ENCODE results near the gene LGALS16.
A peak's percentile ranks its signal among the peaks of the same experiment; 100 is the strongest.
"Not testable (repeated sequence)": the region's sequence is repeated elsewhere in the genome, so short reads cannot be mapped to it uniquely, and the experiment has no call there.

Gene LGALS16, protein sequence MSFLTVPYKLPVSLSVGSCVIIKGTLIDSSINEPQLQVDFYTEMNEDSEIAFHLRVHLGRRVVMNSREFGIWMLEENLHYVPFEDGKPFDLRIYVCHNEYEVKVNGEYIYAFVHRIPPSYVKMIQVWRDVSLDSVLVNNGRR

GRCh38 chr19:39655613-39656012 lies at the start of gene LGALS16:
LGALS16 (plus strand) TSS chr19:39655913; CDS start chr19:39655962, 49 bp downstream.
- DNase-seq (ENCODE audit: low read depth in 3 of 3), result no peak

- no peak for DNase-seq (ENCODE audit: low read depth in 3 of 3)
These were observed 48.7 kb upstream of the LGALS16 start for GRCh38 chr19:39607021-39607420.

DNA sequence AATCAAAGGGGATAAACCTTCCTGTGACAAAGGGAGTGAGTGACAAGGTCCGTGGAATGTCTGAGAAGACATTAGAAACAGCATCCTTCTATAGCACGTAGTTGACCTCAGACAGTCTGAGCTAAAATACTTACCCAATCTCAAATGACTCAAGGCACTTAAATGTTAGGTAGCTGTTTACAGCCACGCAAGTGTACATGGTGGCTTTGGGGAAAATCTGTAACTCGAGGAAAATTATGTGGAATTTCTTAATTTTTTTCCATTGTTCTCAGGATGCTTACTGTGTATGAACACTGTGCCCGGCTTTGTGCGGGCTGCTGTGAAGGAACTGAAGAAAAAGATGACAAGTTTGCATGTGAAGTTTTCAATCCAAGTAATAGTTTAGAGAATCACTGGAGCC lies 48.2 kb upstream of the LGALS16 start:
- DNase-seq (ENCODE audit: low read depth in 3 of 3), result no peak

- no peak for DNase-seq (ENCODE audit: low read depth in 3 of 3)
These were observed 42.1 kb upstream of the LGALS16 start for GRCh38 chr19:39613597-39613996.

DNA sequence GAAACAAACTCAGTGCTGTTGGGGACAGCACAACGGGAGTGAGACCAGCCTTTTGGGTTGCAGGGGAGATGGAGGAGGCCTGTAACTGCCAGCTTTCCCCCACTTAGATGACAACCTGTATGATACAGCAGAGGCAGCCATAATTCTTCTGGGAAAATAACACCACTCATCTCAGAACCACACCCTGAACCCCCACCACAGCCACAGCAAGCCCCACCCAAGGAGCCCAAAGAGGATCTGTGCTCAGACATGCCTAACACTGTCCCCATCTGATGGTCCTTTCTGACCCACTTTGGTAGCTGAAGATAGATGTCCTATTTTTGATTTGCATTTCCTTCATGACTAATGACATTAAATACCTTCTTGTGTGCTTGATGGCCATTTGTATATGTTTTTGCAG lies 38.0 kb upstream of the LGALS16 start:
- DNase-seq (ENCODE audit: low read depth in 3 of 3), result no peak

DNA sequence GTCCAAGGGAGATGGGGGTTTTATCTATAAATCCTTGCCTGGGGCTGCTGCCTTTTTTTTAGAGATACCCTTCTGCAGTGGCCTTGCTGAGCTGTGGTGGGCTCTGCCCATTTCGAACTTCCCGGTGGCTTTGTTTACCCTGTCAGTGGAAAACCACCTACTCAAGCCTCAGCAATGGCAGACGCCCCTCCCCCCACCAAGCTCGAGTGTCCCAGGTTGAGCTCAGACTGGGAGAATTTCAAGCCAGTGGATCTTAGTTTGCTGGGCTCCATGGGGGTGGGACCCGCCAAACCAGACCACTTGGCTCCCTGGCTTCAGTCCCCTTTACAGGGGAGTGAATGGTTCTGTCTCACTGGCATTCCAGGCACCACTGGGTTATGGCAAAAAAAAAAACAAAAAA lies 31.8 kb upstream of the LGALS16 start:
- DNase-seq (ENCODE audit: low read depth in 3 of 3), result no peak

DNA sequence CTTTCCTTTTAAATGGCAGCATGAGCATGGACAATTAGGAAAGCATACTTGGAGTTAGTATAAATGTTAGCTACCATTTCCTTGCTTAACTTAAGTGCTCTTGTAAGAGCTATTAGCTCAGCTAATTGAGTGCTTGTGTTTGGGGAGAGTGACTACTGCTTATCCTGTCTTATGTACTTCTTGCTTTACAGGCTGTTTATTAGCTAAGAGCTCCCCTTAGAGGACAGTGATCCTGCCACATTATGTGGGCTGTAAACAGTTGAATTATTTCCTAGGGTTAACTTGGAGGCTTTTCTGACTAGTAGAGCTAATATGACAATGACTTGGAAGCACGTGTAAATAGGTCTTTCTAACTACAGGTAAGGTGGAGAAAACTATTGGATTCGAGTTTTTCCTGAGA lies 28.1 kb upstream of the LGALS16 start:
- not testable (repeated sequence) for DNase-seq (ENCODE audit: low read depth in 3 of 3)

- no peak for DNase-seq (ENCODE audit: low read depth in 3 of 3)
These were observed 24.5 kb upstream of the LGALS16 start for GRCh38 chr19:39631178-39631577.

GRCh38 chr19:39631626-39632025 lies 24.1 kb upstream of the LGALS16 start:
- DNase-seq (ENCODE audit: low read depth in 3 of 3), result no peak

DNA sequence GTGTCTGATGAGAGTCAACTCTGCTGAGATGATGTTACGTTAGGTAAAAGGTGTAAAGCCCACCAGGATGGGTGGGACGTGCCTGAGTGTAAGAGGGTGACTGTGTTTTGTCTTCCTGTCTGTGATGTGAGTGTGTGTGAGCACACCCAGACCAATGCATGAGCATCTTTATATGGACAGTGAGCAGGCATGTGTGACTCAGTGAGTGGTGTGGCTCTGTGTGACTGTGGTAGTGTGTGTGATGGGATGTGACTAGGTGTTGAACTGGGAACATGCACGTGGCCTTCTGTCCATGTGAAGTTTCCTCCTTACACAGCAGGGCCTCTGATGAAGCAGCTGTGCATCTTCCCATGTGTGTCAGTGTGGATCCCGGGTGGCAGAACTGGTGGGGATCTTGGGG lies 17.8 kb upstream of the LGALS16 start:
- DNase-seq (ENCODE audit: low read depth in 3 of 3), result no peak

DNA sequence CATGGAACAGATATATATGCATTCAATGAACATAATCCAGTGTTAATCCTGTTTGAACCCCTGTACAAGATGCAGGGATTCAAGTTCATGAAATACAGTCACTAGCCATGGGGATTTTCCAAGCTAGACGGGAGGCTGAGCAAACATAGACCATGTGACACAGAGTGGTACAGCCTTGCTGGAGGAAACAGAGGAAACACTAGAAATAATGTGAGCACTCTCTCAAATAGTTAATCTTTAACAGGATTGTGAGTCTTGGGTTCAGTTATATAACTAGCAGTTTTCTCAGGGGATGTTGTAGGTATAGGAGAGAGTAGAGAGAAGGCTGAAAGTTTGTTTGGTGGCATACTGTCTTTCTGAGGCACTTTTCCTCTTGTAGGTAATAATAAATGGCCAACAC lies 13.9 kb upstream of the LGALS16 start:
- no peak for DNase-seq (ENCODE audit: low read depth in 3 of 3)

DNA sequence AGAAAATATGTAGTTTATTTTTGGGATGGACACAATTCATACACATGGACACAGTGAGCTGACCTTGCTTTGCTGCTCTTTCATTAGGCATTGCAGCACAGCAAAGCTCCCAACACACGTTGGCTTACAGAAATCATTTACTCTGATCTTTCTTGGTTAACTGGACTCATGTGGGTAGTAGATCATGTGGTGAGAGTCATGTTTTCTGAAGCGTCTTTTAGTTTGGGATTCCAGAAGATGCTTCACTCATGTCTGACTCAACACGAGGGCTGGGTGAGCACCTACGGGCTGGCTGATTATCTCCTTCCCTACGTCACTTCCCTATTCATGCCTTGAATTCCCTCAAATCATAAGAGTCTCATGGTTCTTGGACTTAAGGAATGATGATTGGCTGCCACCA lies 12.1 kb upstream of the LGALS16 start:
- no peak for DNase-seq (ENCODE audit: low read depth in 3 of 3)

DNA sequence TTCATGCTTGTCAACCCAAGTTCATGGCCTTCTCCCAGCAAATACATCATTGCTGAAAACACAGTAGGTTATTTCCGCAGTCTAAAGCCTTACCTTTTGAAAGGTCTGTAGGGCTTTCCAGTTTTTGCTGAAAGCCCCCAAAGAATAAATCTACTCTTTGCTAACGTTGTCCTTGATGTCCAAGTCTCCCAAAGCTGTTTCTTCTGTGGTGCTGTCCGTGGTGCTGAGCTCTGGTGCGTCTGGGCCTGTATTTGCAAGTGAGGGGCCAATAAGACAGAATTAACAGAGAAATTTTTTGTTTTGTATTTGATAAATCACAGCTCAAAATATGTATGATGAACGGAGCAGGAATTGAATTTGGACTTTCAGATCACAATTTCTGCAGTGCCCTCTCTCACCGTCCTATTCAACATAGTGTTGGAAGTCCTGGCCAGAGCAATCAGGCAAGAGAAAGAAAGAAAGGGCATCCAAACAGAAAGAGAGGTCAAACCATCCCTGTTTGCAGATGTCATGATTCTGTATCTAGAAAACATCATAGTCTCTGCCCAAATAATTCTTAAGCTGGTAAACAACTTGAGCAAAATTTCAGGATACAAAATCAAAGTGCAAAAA lies 9.8 kb upstream of the LGALS16 start:
- no peak for DNase-seq (ENCODE audit: low read depth in 3 of 3)

GRCh38 chr19:39647918-39648317 lies 7.8 kb upstream of the LGALS16 start:
- DNase-seq (ENCODE audit: low read depth in 3 of 3), result no peak

DNA sequence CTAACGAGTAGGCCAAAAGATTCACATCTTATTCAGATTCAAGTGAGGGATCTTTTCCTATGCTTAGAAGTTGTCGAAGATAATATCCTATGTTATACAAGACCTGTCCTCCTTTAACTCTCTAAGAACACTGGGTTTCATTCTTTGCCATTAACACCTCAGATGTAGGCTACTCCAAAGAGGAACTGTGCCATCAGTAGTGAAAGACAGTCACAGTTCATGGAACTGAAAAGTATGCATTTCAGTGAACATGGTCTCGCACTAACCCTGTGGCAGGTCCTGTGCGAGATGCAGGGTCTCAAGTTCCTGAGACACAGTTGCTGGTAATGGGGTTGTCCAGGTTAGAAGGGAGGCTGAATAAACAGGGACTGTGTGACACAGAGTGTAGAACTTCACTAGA lies 4.1 kb downstream of the LGALS16 start:
- no peak for DNase-seq (ENCODE audit: low read depth in 3 of 3)

DNA sequence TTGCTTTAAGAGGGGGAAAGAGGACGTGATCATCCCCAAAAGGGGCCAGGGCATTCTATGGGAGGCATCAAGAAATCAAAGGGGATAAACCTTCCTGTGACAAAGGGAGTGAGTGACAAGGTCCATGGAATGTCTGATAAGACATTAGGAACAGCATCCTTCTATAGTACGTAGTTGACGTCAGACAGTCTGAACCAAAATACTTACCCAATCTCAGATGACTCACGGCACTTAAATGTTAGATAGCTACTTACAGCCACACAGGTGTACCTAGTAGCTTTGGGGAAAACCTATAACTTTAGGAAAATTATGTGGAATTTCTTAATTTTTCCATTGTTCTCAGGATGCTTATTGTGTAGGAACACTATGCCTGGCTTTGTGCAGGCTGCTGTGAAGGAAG lies 4.9 kb downstream of the LGALS16 start:
- DNase-seq (ENCODE audit: low read depth in 3 of 3), result no peak

GRCh38 chr19:39661565-39661964 lies 5.9 kb downstream of the LGALS16 start:
- no peak for DNase-seq (ENCODE audit: low read depth in 3 of 3)

- DNase-seq (ENCODE audit: low read depth in 3 of 3), result not testable (repeated sequence)
These were observed 14.1 kb downstream of the LGALS16 start for GRCh38 chr19:39669860-39670259.

- DNase-seq (ENCODE audit: low read depth in 3 of 3), result no peak
These were observed 15.3 kb downstream of the LGALS16 start for GRCh38 chr19:39670998-39671397.

- DNase-seq (ENCODE audit: low read depth in 3 of 3), result peak in 1 of 3 experiments; percentile 32
These were observed 16.1 kb downstream of the LGALS16 start for GRCh38 chr19:39671739-39672363.

GRCh38 chr19:39672473-39672872 lies 16.8 kb downstream of the LGALS16 start:
- DNase-seq (ENCODE audit: low read depth in 3 of 3), result no peak

- not testable (repeated sequence) for DNase-seq (ENCODE audit: low read depth in 3 of 3)
These were observed 18.1 kb downstream of the LGALS16 start for GRCh38 chr19:39673862-39674261.

GRCh38 chr19:39676004-39676403 lies 20.3 kb downstream of the LGALS16 start:
- DNase-seq (ENCODE audit: low read depth in 3 of 3), result no peak
